NCI-H128 (cell line): Measurements from ENCODE around the gene LRRC31.

Source experiments
- DNase-seq: peaks from one replicate; lab custom pipeline; 2025; ENCODE audit not compliant: unreplicated experiment; lab: John Stamatoyannopoulos, UW

The LRRC31 gene

GRCh38 chr3:169813757-169814517 is 55.8 kb downstream of the LRRC31 start:
- no peak for DNase-seq

- DNase-seq = no peak
These were observed 56.5 kb downstream of the LRRC31 start for GRCh38 chr3:169813278-169813677.

GRCh38 chr3:169812332-169813235 is 57.2 kb downstream of the LRRC31 start, which contains the start of the genes LRRC34 and LRRIQ4:
Gene LRRC34, minus strand, starts transcription at chr3:169812904. Its CDS starts 356 bp downstream, at chr3:169812548.
Gene LRRIQ4, plus strand, starts transcription at chr3:169812870. Its CDS starts 9,052 bp downstream, at chr3:169821922.
- peak; percentile 53 for DNase-seq

- peak; percentile 17 for DNase-seq
These were observed 58.0 kb downstream of the LRRC31 start for GRCh38 chr3:169811631-169812331.

- no peak for DNase-seq
These were observed 60.4 kb downstream of the LRRC31 start for GRCh38 chr3:169809230-169809795.

- no peak for DNase-seq
These were observed 65.1 kb downstream of the LRRC31 start for GRCh38 chr3:169804681-169805080.

GRCh38 chr3:169792359-169792758 is 77.4 kb downstream of the LRRC31 start:
- DNase-seq = no peak

- DNase-seq = no peak
These were observed 78.9 kb downstream of the LRRC31 start for GRCh38 chr3:169790687-169791429.

GRCh38 chr3:169790219-169790618 is 79.5 kb downstream of the LRRC31 start:
- no peak for DNase-seq
